LNCaP clone FGC (cell line): Measurements from ENCODE around the gene MICAL2.

Experiments used
- DNase-seq: peaks from one replicate; pipeline ENCODE4 v3.0.0-alpha.2; 2011; ENCODE audit warnings: low read depth
- H3K4me3 ChIP-seq: 2 replicates; pipeline ENCODE4 v1.5.1; 2011; ENCODE audit warnings: mild to moderate bottlenecking, low read depth, low read length, control low read depth
- CTCF ChIP-seq: IDR thresholded peaks from 2 replicates; pipeline ENCODE4 v1.5.1; 2012; ENCODE audit warnings: mild to moderate bottlenecking; ENCODE audit not compliant: control insufficient read depth, insufficient read depth; ENCODE audit errors: extremely low read depth

MICAL2 gene

GRCh38 chr11:12202661-12203310, 92.4 kb downstream of the MICAL2 start:
- H3K4me3 ChIP-seq: no peak overlapping the region
- TF ChIP-seq CTCF: no peak
- no peak for DNase-seq

- DNase-seq: no peak
- H3K4me3 ChIP-seq: no peak overlapping the region
Measured at GRCh38 chr11:12204506-12204905, 94.1 kb downstream of the MICAL2 start.

GRCh38 chr11:12205330-12205729, 94.9 kb downstream of the MICAL2 start:
- no peak for DNase-seq
- TF ChIP-seq CTCF: no peak
- H3K4me3 ChIP-seq: no peak overlapping the region

More at GRCh38 chr11:12204506-12204905, 94.1 kb downstream of the MICAL2 start:
- no peak for TF ChIP-seq CTCF

- DNase-seq: no peak
- H3K4me3 ChIP-seq: no peak overlapping the region
- TF ChIP-seq CTCF: no peak
Measured at GRCh38 chr11:12206529-12206928, 96.1 kb downstream of the MICAL2 start.

GRCh38 chr11:12207384-12208150, 97.2 kb downstream of the MICAL2 start:
- DNase-seq: no peak
- no peak overlapping the region for H3K4me3 ChIP-seq
- TF ChIP-seq CTCF: no peak

- DNase-seq: no peak
- H3K4me3 ChIP-seq: no peak overlapping the region
- TF ChIP-seq CTCF: no peak
Measured at GRCh38 chr11:12209096-12209495, 98.7 kb downstream of the MICAL2 start.

- no peak for TF ChIP-seq CTCF
- no peak overlapping the region for H3K4me3 ChIP-seq
- no peak for DNase-seq
Measured at GRCh38 chr11:12210200-12210599, 99.8 kb downstream of the MICAL2 start.
